GM19397 (cell line): ENCODE results near the gene KCNQ5.

Experiments
- ATAC-seq: cut with Tn5 transposase; IDR thresholded peaks from one replicate; pipeline ENCODE4 v1.9.1; 2021; ENCODE audit warnings: mild to moderate bottlenecking, moderate library complexity; ENCODE audit not compliant: unreplicated experiment

The KCNQ5 gene

DNA sequence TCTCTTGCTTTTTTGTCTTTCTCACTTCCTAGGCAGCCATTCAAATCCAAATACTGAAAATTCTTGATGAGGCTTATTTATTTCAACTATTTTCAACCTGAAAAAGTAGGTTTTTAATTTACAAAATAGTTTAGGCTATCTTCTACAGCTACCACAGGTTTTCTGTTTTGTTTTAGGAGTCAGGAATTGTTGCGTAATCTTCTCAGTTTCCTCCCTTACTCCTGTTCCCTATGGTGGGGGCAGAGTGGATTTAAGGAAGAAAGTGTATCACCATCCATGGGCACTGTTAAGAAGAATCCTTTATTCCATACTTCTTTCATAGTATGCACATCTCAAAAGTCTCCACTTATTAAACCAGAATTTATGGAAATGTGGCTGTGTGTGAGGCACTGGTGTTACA lies 421.0 kb downstream of the KCNQ5 start:
- no peak for ATAC-seq

DNA sequence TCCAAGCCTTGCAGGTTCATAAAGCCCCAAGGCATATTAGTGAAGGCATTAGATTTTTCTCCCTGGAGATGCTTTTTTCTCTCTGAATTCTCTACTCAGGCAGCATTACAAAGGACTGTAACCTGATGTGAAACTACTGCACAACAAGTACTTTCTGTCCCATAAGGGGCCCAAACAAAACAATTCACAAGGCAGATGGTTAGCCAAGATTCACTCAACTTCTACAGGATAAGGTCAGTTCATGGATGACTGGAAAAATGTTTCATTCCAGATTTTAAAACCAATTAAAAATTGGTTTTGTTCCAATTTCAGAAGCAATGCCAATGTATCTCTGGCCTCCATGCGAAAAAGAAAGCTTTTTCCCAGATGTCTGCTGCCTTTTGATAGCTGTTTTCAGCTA lies 421.6 kb downstream of the KCNQ5 start:
- no peak for ATAC-seq

DNA sequence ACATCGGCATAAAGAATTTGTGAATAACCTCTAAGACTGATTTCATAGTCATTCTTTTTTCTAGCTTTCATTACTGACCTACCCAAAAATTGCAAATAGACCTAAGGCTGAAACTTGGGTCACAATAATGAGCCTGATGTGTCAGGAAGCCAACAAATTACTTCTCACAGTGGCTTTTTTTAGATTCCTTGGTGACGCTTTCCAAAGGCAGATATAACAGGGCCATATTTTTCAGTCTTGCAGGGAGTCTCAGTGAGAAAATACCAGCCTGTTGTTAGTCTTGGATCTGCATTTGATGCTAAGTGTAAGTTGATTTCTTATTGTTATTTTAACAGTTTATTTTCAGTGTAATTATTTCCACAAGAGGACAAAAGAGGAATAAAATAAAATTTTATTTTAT lies 423.7 kb downstream of the KCNQ5 start:
- ATAC-seq, result no peak

DNA sequence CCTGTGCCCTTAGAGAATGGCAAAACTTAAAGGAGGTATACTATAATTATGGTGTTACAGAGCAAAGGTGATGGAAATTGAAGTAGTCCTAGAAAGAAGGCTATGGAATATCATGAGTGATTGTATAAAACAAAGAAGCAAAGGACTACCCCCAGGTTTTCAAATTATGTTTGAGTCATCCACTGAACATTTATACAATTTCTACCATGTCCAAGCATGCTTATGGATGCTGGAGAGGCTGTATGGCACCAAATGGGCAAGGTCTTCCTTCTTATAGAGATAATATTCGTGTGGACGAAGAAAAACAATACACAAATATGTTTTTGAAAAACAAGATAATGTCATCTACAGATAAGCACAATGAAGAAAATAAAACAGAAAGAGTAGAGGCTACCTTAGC lies 425.9 kb downstream of the KCNQ5 start:
- ATAC-seq, result no peak

DNA sequence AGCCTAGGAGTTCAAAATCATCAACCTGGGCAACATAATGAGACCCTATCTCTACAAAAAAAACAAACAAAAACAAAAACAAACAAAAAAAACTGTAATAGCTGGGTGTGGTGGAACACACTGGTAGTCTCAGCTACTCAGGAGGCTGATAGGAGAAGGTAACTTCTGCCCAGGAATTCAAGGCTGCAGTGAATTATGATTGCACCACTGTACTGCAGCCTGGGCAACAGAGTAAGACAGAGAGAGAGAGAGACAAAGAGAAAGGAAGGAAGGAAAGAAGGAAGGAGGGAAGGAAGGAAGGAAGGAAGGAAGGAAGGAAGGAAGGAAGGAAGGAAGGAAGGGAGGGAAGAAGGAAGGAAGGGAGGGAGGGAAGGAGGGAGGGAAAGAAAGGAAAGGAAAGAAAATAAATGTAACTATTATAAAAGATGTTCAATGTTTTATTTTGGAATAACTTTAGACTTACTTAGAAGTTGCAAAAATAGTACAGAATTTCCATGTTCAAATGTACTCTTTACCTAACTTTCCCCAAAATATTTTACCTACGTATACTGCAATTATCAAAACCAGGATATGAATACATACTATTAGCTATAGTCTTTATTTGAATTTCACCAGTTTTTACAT lies 428.2 kb downstream of the KCNQ5 start:
- no peak for ATAC-seq

DNA sequence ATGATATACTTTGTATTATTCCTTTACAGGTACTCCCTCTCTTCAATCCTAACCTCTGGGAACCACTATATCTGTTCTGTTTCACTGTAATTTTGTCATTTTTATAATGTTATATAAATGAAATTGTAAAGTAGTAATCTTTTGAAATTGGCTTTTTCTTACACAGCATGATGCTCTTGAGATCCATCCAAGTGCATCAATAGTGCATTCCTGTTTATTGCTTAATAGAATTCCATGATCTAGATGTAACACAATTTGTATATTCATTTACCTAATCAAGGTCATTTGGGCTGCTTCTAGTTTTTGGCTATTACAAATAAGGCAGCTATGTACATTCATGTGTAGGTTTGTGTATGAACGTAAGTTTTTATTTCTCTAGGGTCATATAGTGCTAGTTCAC lies 428.8 kb downstream of the KCNQ5 start:
- no peak for ATAC-seq

DNA sequence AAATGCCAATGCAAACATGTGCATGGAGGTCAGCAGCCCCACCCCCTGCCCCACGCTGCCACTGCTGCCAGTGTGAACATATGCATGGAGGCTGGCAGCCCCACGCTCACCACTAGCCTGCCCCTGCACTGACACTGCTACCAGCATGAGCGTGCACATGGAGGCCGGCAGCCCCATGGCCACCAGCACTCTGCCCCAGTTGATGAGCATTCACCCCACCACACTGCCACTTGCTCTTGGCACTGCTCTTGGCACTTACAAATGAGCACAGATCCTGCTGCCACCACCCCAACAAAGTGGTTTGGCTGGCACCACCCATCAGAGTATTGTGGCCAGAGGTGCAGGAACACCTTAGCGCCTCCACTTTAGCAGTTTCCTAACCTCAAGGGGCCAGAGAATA lies 429.3 kb downstream of the KCNQ5 start:
- no peak for ATAC-seq

DNA sequence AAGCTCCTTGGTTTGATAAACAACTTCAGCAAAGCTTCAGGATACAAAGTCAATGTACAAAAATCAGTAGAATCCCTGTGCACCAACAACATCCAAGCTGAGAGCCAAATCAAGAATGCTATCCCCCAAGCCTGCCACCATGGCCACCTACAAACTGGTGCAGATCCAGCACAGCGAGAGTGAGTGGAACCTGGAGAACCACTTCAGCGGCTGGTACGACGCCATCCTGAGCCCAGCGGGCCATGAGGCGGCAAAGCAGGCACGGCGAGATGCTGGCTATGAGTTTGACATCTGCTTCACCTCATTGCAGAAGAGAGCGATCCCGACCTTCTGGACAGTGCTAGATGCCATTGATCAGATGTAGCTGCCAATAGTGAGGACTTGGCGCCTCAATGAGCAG lies 433.1 kb downstream of the KCNQ5 start:
- no peak for ATAC-seq

DNA sequence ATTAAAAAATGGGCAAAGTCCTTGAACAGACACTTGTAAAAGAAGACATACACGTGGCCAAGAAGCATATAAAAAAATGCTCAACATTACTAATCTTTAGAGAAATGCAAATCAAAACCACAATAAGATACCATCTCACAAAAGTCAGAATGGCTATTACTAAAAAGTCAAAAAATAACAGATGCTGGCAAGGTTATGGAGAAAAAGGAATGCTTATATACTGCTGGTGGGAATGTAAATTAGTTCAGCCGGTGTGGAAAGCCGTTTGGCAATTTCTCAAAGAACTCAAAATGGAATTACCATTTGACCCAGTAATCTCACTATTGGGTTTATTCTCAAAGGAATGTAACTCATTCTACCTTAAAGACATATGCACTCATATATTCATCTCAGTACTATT lies 436.9 kb downstream of the KCNQ5 start:
- no peak for ATAC-seq

DNA sequence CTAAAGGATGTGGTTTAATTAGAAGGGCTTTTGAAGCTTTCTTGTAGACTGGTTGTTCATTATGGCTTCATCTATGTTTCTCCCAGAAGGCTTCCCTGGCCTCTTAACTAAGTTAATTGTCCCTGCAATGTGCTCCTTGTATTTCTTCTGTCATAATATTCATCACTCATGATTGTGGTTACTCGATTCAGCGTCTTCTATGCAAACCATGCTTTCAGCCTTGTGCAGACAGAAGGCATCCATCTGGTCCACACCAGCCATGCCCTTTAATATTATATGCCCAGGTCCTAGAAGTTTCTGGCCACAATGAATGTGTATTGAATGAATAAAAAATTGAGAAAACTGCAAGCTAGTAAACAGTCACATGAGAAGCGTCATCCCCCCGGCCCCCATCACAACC lies 440.3 kb downstream of the KCNQ5 start:
- ATAC-seq, result no peak

DNA sequence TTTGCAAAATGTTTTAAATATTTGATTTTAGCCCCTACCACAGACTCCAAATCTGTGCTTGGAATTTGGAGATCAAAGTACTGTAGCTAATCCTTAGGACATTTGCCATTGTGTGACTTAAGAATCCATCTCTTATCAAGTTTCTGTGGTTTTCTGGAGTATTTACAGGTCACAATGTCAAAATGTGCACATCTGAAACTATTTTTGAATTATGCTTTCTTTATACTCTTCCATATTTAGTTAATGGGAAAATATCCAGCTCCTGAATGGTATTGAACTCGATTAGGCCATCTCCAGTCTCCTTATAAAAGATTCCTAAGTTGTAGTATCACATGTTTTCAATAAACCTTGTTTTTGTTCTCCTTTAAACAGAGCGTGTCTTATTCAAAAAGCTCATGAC lies 441.0 kb downstream of the KCNQ5 start:
- no peak for ATAC-seq

DNA sequence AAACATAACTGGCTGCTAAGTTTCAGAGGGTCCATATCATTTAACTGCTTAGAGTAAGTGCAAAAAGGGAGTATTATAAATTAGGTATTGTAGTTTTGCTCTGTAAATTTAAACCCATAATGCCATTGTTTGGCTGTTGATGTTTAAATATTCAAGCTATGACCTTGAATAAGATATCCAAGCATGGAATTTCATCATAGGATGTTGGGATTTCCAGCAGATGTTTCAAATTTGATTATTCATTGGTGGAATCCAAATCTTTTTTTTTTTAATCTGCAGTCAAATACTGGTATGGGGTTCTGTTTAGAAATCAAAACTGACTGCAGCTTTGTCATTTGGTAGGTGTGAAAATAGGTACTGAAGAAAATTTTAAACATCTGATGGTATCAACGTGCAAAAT lies 442.4 kb downstream of the KCNQ5 start:
- no peak for ATAC-seq

DNA sequence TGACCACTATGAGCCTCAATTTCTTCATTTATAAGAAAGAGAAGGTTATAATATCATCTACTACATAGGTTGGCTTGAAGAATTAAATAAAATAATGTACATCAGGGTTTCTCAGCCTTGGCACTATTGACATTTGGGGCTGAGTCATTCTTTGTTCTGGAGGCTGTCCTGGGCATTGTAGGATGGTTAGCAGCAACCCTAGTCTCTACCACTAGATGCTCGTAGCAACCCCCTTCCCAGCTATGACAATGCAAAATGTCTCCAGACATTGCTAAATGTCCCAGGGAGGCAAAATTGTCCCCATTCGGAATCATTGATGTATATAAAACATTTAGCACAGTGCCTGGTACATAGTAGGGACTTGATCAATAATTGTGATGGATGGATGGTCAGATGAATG lies 451.4 kb downstream of the KCNQ5 start:
- no peak for ATAC-seq

DNA sequence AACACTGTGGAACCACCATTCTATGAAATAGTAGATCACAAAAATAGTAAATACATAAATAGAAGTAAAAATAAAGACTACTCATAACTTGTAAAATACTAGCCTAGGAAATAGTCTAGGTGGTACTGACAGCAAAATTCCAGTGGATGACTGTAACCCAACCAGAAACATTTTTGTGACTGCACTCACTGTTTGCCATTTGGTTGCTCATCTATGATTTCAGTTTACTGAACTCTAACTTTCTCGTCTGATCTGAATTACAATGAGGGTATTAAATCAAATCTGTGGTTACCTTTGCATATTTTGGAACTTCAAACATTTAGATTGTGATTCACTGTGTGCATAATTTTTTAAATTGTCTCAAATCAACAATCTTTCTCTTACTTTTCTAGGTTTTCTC lies 452.3 kb downstream of the KCNQ5 start:
- no peak for ATAC-seq

DNA sequence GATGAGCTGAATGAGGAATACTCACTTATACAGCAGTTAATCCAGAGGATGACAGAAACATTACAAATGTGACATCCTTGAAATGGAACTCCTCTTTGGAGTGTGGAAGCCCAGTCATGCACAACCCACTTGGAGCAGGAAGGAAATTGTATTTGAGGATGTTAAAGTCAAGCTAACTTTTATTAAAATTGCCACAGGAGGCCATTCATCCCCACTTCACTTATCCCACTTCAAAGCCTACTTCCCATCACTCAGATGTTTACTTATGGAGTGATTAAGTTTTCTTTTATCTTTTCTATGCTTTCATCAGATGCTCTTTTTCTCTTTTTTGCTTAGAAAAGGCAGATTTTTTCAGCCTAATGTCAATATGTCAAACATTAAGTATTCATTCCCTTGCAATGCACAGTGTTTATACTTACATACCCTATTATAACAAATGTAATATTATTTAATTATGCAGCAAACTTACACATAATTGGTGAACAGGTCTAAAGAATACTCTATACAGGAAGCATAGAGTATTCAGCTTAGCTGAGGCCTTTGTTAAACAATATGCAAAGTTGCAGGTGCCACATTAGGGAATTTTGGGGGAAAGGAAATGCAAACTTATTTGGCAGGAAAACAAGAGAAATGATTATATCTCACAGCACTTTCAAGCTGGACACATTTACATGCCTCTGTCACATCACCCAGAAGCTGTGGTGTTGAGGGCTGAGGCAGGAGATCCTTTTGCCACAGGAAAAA lies 454.5 kb downstream of the KCNQ5 start:
- no peak for ATAC-seq

DNA sequence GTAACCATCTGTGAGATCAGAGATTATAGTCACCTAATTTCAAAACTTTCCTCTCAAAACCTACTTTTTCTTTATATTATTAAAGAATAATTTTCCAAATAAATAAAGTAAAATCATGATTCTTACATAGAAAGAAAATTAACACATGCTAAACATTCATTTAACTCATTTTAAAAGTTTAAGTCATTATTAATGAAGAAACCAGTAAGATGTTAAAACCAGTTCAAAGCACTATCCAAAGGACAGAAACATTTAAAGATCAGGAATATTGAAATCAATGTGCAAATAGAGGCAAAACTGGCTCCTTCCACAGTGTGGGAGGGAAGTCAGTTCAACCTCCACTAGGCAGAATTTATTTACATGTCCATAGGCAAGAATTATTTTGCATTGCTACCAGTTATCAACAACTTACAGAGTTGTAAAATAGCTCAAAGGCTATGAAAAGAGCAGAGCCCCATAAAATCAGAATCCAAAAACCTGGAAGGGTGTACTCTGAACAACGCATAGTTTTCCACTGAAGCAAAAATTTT lies 456.5 kb downstream of the KCNQ5 start:
- ATAC-seq, result no peak

DNA sequence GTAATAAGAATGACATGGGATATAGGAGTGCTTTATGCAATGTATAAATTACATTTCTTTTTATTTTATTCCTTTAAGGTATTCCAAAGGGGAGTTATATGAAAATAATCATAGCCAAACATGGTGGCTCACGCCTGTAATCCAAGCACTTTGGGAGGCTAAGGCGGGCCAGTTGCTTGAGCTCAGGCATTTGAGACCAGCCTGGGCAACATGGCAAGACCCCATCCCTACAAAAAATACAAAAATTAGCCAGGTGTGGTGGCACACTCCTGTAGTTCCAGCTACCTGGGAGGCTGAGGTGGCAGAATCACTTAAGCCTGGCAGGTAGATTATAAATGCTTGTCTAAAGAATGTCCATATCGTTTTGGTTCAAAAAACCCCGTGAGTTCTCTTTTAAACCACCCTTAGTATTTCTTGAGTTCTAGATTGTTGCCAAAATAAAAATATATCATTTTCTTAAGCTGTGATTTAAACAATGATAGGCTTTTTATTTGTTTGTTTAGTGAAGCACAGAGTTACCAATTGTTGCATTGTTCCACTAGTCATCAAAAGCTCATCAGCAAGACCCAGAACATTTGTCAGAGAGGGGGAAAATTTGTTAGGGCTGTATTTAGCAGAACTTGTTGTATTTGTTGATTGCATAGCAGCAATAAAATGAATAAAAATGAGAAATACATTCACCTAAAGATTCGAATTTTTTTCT lies 457.2 kb downstream of the KCNQ5 start:
- no peak for ATAC-seq

DNA sequence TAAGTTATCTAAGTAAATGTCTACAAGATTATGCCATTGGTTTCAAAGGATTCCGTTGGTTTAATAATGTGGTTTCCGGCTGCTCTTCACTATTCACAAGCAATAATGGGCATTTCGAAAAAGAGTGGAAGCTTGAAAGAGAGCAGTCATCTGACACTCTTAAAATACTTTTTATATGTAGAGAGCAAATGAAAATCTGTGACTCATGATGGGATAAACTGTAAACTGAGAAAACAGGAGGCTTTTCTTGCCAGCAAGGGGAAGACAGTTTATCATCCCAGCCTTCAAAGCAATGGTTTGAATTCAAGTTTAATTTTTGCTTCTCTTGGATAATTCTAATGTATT lies 457.7 kb downstream of the KCNQ5 start:
- ATAC-seq, result no peak

DNA sequence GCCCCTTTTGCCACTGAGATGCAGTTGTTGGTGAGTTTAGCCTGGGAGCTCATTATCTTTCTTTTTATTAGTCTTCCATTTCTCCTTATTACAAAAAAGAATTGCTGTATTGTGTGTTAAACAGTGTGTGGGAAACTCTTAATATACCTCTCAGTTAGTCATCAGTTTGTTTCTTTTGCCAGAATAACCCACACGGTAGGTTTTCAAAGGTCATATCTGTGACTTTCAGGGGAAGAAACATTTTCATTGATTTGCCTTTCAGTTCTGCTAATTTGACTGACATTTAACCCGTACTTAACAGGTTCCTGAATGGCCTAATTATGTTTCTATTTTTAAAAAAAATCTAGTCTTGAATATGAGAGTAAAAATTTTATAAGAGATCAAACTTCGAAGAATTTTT lies 458.1 kb downstream of the KCNQ5 start:
- no peak for ATAC-seq

DNA sequence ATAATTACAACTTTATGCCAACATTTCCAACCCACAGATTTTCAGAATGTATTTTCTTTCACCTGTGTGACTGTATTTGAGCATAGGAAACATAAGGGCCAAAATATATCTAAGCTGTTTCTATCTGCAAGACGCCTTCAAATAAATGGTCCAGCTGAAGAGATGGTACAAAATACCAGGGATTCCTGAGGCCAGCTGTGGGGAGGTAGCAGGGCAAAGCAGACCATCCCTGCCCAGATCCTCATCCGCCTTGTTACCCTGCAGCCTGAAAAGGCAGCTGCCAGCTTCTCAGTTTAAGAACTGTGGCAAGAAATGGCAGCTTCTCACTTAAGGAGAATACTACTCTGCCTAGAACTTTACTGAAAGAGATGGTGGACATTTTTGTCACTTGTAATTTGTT lies 460.1 kb downstream of the KCNQ5 start:
- ATAC-seq, result no peak

DNA sequence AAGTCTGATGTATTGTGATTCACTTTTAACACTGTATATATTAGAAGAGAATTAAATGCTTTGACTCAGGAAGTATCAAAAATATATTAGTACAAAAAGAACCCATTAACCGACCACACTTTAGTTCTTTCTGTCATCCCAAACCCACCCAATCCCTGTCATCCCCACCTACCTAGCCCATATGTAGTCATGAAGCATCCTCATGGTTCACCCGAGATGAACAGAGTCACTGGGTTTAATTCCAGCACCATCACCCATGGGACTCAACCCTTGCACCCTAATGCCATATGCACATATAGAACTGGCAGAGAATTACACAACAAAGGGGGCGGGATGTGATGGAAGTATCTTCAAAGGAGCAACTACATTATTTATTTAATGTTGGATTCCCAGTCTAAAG lies 462.0 kb downstream of the KCNQ5 start:
- no peak for ATAC-seq

DNA sequence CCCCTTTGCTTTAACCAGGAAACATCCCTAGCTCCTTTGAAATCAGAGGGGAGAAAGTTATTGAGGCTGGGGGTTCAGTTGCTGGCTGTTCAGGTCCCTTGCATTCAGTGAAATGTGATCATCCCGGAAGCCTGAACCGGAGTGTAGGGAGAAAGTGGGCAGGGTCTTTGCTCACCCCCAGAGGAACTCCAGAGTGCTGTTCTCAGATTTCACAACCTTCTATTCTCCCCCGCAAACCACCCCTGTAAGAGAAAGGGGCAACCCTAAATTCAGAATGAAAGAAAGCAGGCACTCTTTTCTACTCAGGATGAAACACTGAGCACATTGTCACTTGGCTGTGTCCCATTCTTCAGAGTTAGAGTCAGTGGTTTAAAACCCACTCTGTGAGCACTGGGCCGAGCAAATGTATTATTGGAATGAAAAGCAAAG lies 463.6 kb downstream of the KCNQ5 start:
- peak; percentile 44 for ATAC-seq
